ENCODE data around the gene MIPOL1. TPM values are rescaled to one million over a fixed set of nuclear protein-coding genes. Genes with fewer than 3 reads are reported as not detected.

Gene MIPOL1
- total and polyA plus RNA-seq, 7 donors: 1.2 to 21.6 (median 11.7) TPM

- H3K4me3 ChIP-seq: no peak overlapping the region
- 3 to 7% methylated on average over 4 of the region's 4 CpGs for WGBS, 2 donors
- no peaks in the 10 kb centered on the region for H3K9me3 ChIP-seq
- no peak for TF ChIP-seq POLR2A (IDR thresholded peaks at IDR 0.05)
- TF ChIP-seq POLR2AphosphoS5 (IDR thresholded peaks at IDR 0.05): peak in 1 of 4 donors; percentile 50
- TF ChIP-seq EP300 (IDR thresholded peaks at IDR 0.05): no peak
- peaks cover 0 to 37% (median 30%) of the 10 kb centered on the region in 4 donors for H3K4me1 ChIP-seq
- H3K36me3 ChIP-seq: no peaks in the 10 kb centered on the region
- intact Hi-C loops (cut with DNase I): loop anchor here (10.0 kb wide), 1 partner anchor 288 kb away; no protein-coding TSS in a partner anchor
- no peak for DNase-seq
- H3K27ac ChIP-seq: no peak overlapping the region
- H3K27me3 ChIP-seq: peaks cover 65 to 100% (median 99%) of the 10 kb centered on the region in 3 donors
These were observed 389.5 kb downstream of the MIPOL1 start for GRCh38 chr14:37587131-37587803.

- Histone ChIP-seq H3K4me3 (peak overlapping the region in 2 of 4 donors; percentile 2 to 7), H3K27me3 (peaks cover 73 to 100% (median 100%) of the 10 kb centered on the region in 3 donors), H3K27ac (no peak overlapping the region), H3K9me3 (no peaks in the 10 kb centered on the region), H3K4me1 (peaks cover 0 to 38% (median 30%) of the 10 kb centered on the region in 4 donors), H3K36me3 (no peaks in the 10 kb centered on the region)
- DNase-seq: no peak
- intact Hi-C loops (cut with DNase I): loop anchor here (10.0 kb wide), 1 partner anchor 287 kb away; no protein-coding TSS in a partner anchor
- TF ChIP-seq EP300 (IDR thresholded peaks at IDR 0.05): no peak
- TF ChIP-seq POLR2A (IDR thresholded peaks at IDR 0.05): no peak
- no peak for TF ChIP-seq CTCF (IDR thresholded peaks at IDR 0.05)
- TF ChIP-seq POLR2AphosphoS5 (IDR thresholded peaks at IDR 0.05): no peak
- 1 to 4% methylated on average over 63 of the region's 63 CpGs for WGBS, 2 donors
These were observed 390.3 kb downstream of the MIPOL1 start for GRCh38 chr14:37587881-37588666.

- Histone ChIP-seq H3K36me3 (no peaks in the 10 kb centered on the region), H3K4me1 (peaks cover 0 to 35% (median 27%) of the 10 kb centered on the region in 4 donors), H3K9me3 (no peaks in the 10 kb centered on the region), H3K27me3 (peaks cover 76 to 100% (median 100%) of the 10 kb centered on the region in 3 donors), H3K27ac (no peak overlapping the region), H3K4me3 (no peak overlapping the region)
- 4 to 15% methylated on average over 6 of the region's 6 CpGs for WGBS, 2 donors
- no peak for DNase-seq
- intact Hi-C loops (cut with DNase I): loop anchor here (10.0 kb wide), 1 partner anchor 286 kb away; no protein-coding TSS in a partner anchor
- TF ChIP-seq CTCF (IDR thresholded peaks at IDR 0.05): no peak
- no peak for TF ChIP-seq POLR2A (IDR thresholded peaks at IDR 0.05)
- no peak for TF ChIP-seq EP300 (IDR thresholded peaks at IDR 0.05)
- no peak for TF ChIP-seq POLR2AphosphoS5 (IDR thresholded peaks at IDR 0.05)
These were observed 390.9 kb downstream of the MIPOL1 start for GRCh38 chr14:37588667-37588955.

- Histone ChIP-seq H3K36me3 (no peaks in the 10 kb centered on the region), H3K27ac (no peak overlapping the region), H3K4me3 (no peak overlapping the region), H3K9me3 (no peaks in the 10 kb centered on the region), H3K4me1 (peaks cover 0 to 33% (median 25%) of the 10 kb centered on the region in 4 donors), H3K27me3 (peaks cover 76 to 100% (median 100%) of the 10 kb centered on the region in 3 donors)
- intact Hi-C loops (cut with DNase I): loop anchor here (10.0 kb wide), 1 partner anchor 286 kb away; no protein-coding TSS in a partner anchor
- no peak for DNase-seq
- whole genome bisulfite sequencing, 2 donors: 4 to 8% methylated on average over 16 of the region's 16 CpGs
- TF ChIP-seq POLR2AphosphoS5 (IDR thresholded peaks at IDR 0.05) (peak in 1 of 4 donors; percentile 43), POLR2A (IDR thresholded peaks at IDR 0.05) (no peak)
These were observed 391.4 kb downstream of the MIPOL1 start for GRCh38 chr14:37588956-37589714.

GRCh38 chr14:37589715-37590427 is 392.1 kb downstream of the MIPOL1 start:
- H3K27me3 ChIP-seq: peaks cover 75 to 100% (median 99%) of the 10 kb centered on the region in 3 donors
- no peak overlapping the region for H3K27ac ChIP-seq
- DNase-seq: no peak
- peaks cover 0 to 32% (median 25%) of the 10 kb centered on the region in 4 donors for H3K4me1 ChIP-seq
- intact Hi-C loops (cut with DNase I): loop anchor here (10.0 kb wide), 1 partner anchor 285 kb away; no protein-coding TSS in a partner anchor
- H3K36me3 ChIP-seq: no peaks in the 10 kb centered on the region
- H3K4me3 ChIP-seq: no peak overlapping the region
- TF ChIP-seq POLR2A (IDR thresholded peaks at IDR 0.05) (no peak), EP300 (IDR thresholded peaks at IDR 0.05) (no peak)
- H3K9me3 ChIP-seq: no peaks in the 10 kb centered on the region
- 3 to 13% methylated on average over 6 of the region's 6 CpGs for WGBS, 2 donors
